IMR-90 (cell line): Measurements from ENCODE around the gene PIK3CB. TPM values are rescaled to one million over a fixed set of nuclear protein-coding genes. Genes with fewer than 3 reads are reported as not detected.

Experiments
- ATAC-seq: fragments of 200-7000 bp; cut with Tn5 transposase; 2 replicates; pipeline ENCODE4 v1.9.1; 2020; ENCODE audit warnings: low read depth, mild to moderate bottlenecking, moderate library complexity
- BruUV-seq: library from RNA; stranded (reverse); fragments of 400-500 nt; replicated peaks from 2 replicates; lab custom pipeline; 2021; lab: Mats Ljungman, UMichigan
- CTCF ChIA-PET: fragments of 300-600 bp; formaldehyde crosslinking; extraction: SDS; loops from one replicate; lab custom pipeline; 2021; ENCODE audit warnings: antibody characterized with exemption; lab: Yijun Ruan, JAX
- POLR2A ChIA-PET: fragments of 300-600 bp; sonication (Branson Sonifier 250); formaldehyde crosslinking; loops from one replicate; lab custom pipeline; 2022; ENCODE audit warnings: antibody characterized with exemption; ENCODE audit not compliant: unreplicated experiment; lab: Charles Lee
- DNase-seq: peaks from one replicate; pipeline ENCODE4 v3.0.0; 2013
- H2AFZ ChIP-seq: replicated peaks from 2 replicates; pipeline ENCODE3; 2013; ENCODE audit warnings: low read length, mild to moderate bottlenecking; ENCODE audit not compliant: poor library complexity
- H2AK5ac ChIP-seq: 2 replicates; pipeline ENCODE4 v1.6.1; 2013; ENCODE audit warnings: low read depth, low read length, inconsistent platforms
- H2AK9ac ChIP-seq: replicated peaks from 2 replicates; pipeline ENCODE3; 2013; ENCODE audit warnings: mild to moderate bottlenecking, low read depth, low read length, moderate library complexity; ENCODE audit not compliant: poor library complexity
- H2BK120ac ChIP-seq: 2 replicates; pipeline ENCODE4 v1.6.1; 2013; ENCODE audit warnings: low read depth, low read length, inconsistent platforms
- H2BK15ac ChIP-seq: 3 replicates; pipeline ENCODE4 v1.6.1; 2013; ENCODE audit warnings: low read depth, low read length, inconsistent platforms
- H2BK20ac ChIP-seq: 2 replicates; pipeline ENCODE4 v1.6.1; 2013; ENCODE audit warnings: low read depth, mild to moderate bottlenecking, inconsistent platforms, low read length, moderate library complexity
- H2BK5ac ChIP-seq: 2 replicates; pipeline ENCODE4 v1.6.1; 2013; ENCODE audit warnings: mild to moderate bottlenecking, low read depth, low read length, inconsistent platforms; ENCODE audit not compliant: poor library complexity, severe bottlenecking
- H3K14ac ChIP-seq: replicated peaks from 2 replicates; pipeline ENCODE4 v1.6.1; 2013; ENCODE audit warnings: low read depth, low read length, inconsistent platforms
- H3K18ac ChIP-seq: 2 replicates; pipeline ENCODE4 v1.6.1; 2013; ENCODE audit warnings: low read depth, low read length, control low read depth
- H3K23ac ChIP-seq: 2 replicates; pipeline ENCODE4 v1.6.1; 2013; ENCODE audit warnings: low read depth, low read length, inconsistent platforms
- H3K27ac ChIP-seq: 2 replicates; pipeline ENCODE4 v1.5.1; 2013; ENCODE audit warnings: mild to moderate bottlenecking, control low read depth, low read length; ENCODE audit not compliant: insufficient read depth
- H3K27me3 ChIP-seq: 2 replicates; pipeline ENCODE4 v1.6.1; 2013; ENCODE audit warnings: low read length; ENCODE audit not compliant: control insufficient read depth, insufficient read depth
- H3K36me3 ChIP-seq: 2 replicates; pipeline ENCODE4 v1.6.1; 2013; ENCODE audit warnings: low read length, mixed read lengths; ENCODE audit not compliant: control insufficient read depth, insufficient read depth
- H3K4ac ChIP-seq: 2 replicates; pipeline ENCODE4 v1.6.1; 2013; ENCODE audit warnings: low read depth, low read length, inconsistent platforms
- H3K4me1 ChIP-seq: 2 replicates; pipeline ENCODE4 v1.6.1; 2013; ENCODE audit warnings: low read length, mixed read lengths; ENCODE audit not compliant: control insufficient read depth, insufficient read depth
- H3K4me2 ChIP-seq: 2 replicates; pipeline ENCODE4 v1.6.1; 2013; ENCODE audit warnings: low read depth, mild to moderate bottlenecking, control low read depth, low read length, moderate library complexity
- H3K4me3 ChIP-seq: 2 replicates; pipeline ENCODE4 v1.5.1; 2013; ENCODE audit warnings: low read depth, mild to moderate bottlenecking, control low read depth, low read length, moderate library complexity; ENCODE audit not compliant: insufficient read depth
- H3K56ac ChIP-seq: 2 replicates; pipeline ENCODE4 v1.6.1; 2013; ENCODE audit warnings: low read length, inconsistent platforms; ENCODE audit not compliant: insufficient read depth; ENCODE audit errors: extremely low read depth
- H3K79me1 ChIP-seq, 2 experiments: 2 replicates each; pipeline ENCODE4 v1.6.1; 2013; ENCODE audit warnings: low read length in 2 of 2, inconsistent platforms in 1 of 2, low read depth in 1 of 2
- H3K9ac ChIP-seq: 2 replicates; pipeline ENCODE4 v1.6.1; 2013; ENCODE audit warnings: low read depth, low read length, control low read depth
- H3K9me1 ChIP-seq: 2 replicates; pipeline ENCODE4 v1.6.1; 2013; ENCODE audit warnings: low read length, inconsistent platforms; ENCODE audit not compliant: insufficient read depth
- H3K9me3 ChIP-seq: 2 replicates; pipeline ENCODE4 v1.6.1; 2013; ENCODE audit warnings: low read length; ENCODE audit not compliant: control insufficient read depth, insufficient read depth
- H4K20me1 ChIP-seq: 2 replicates; pipeline ENCODE4 v1.6.1; 2013; ENCODE audit warnings: low read length, inconsistent platforms; ENCODE audit not compliant: insufficient read depth
- H4K5ac ChIP-seq: 2 replicates; pipeline ENCODE4 v1.6.1; 2013; ENCODE audit warnings: mild to moderate bottlenecking, low read depth, low read length, control low read depth
- H4K8ac ChIP-seq, 2 experiments: 2 replicates each; pipeline ENCODE4 v1.6.1; 2013; ENCODE audit warnings: low read depth in 2 of 2, low read length in 2 of 2, control low read depth in 1 of 2, inconsistent platforms in 1 of 2
- H4K91ac ChIP-seq: 2 replicates; pipeline ENCODE4 v1.6.1; 2013; ENCODE audit warnings: low read depth, low read length, inconsistent platforms; ENCODE audit not compliant: insufficient read depth
- BHLHE40 ChIP-seq: fragments of 150-350 bp; IDR thresholded peaks from 2 replicates; pipeline ENCODE4 v1.6.1; 2016; ENCODE audit warnings: mild to moderate bottlenecking, low read depth, low read length
- CEBPB ChIP-seq: IDR thresholded peaks from 2 replicates; pipeline ENCODE4 v1.6.1; 2012; ENCODE audit warnings: low read depth, low read length, improper control_type of control experiment
- FOS ChIP-seq: fragments of 150-350 bp; IDR thresholded peaks from 2 replicates; pipeline ENCODE4 v1.6.1; 2016; ENCODE audit warnings: low read depth, low read length
- NFE2L2 ChIP-seq: fragments of 150-350 bp; IDR thresholded peaks from 2 replicates; pipeline ENCODE4 v1.6.1; 2016; ENCODE audit warnings: low read depth, mild to moderate bottlenecking, low read length
- POLR2A ChIP-seq: IDR thresholded peaks from 2 replicates; pipeline ENCODE4 v1.6.1; 2012; ENCODE audit warnings: mild to moderate bottlenecking, low read depth, low read length
- RCOR1 ChIP-seq: IDR thresholded peaks from 2 replicates; pipeline ENCODE4 v1.6.1; 2012; ENCODE audit warnings: mild to moderate bottlenecking, low read length, improper control_type of control experiment; ENCODE audit not compliant: insufficient replicate concordance
- RFX5 ChIP-seq: IDR thresholded peaks from 2 replicates; pipeline ENCODE4 v1.8.0; 2012; ENCODE audit warnings: low read depth, mild to moderate bottlenecking, low read length, moderate library complexity
- WGBS, 2 experiments: methylation state at CpG; one replicate each; pipeline versions ENCODE4 v1.1.5 to v1.1.7; 2013; ENCODE audit warnings: missing lambda C conversion rate in 2 of 2; ENCODE audit not compliant: insufficient read length in 1 of 2; ENCODE audit errors: extremely low coverage in 2 of 2; 5-methylcytosine and 5-hydroxymethylcytosine counted together
- dilution Hi-C: fragments of 300-500 bp; cut with HindIII; formaldehyde crosslinking; loops from one replicate; pipeline ENCODE4 v1.14.3; 2018; ENCODE audit warnings: low sequenced_read_pairs; ENCODE audit not compliant: unreplicated experiment
- in situ Hi-C: fragments of 300-500 bp; cut with MboI; formaldehyde crosslinking; loops from 3 replicates; pipeline ENCODE4 v1.14.3; 2019; ENCODE audit warnings: low sequenced_read_pairs, inconsistent platforms, mixed read lengths
- intact Hi-C: fragments of 100-400 bp; cut with micrococcal nuclease; formaldehyde crosslinking; loops from 2 replicates; pipeline ENCODE4 v1.10.0; 2022
- polyA plus RNA-seq, 3 experiments: library from polyadenylated mRNA; depleted of rRNA; stranded (reverse); fragments of >200 nt; gene quantifications; 2 replicates each; pipeline ENCODE4 v1.2.3, GENCODE V29; 2012; ENCODE audit warnings: low replicate concordance in 1 of 3
- total RNA-seq: library from RNA; depleted of rRNA; stranded (reverse); fragments of >200 nt; gene quantifications from 2 replicates; pipeline ENCODE4 v1.2.3, GENCODE V29; 2012

Gene PIK3CB
- total and polyA plus RNA-seq, 2 of the 4 experiments (the other 2 are of a cell fraction) = 6.3 to 6.8 TPM

DNA sequence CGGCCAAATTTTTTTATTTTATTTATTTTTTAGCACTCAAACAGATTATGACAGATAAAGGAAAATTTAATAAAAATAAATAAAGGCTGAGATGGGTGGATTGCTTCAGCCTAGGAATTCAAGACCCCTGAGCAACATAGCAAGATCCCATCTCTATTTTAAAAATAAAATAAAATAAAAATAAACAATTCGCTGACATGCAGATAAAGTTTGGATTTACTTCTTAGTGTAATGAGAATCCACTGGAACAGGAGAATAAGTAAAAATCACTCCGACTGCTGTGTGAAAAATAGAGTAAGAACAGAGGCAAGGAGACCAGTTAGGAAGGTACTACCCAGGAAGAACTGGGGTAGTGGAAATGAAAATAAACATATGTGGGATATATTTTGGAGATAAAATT, 5.6 kb downstream of the PIK3CB start:
- Histone ChIP-seq H3K9me3 (no peaks in the 10 kb centered on the region), H3K23ac (no peak overlapping the region), H2AK5ac (no peak overlapping the region), H2BK5ac (no peak overlapping the region), H3K18ac (no peak overlapping the region), H3K4ac (no peak overlapping the region), H3K14ac (no peak overlapping the region), H3K27me3 (no peaks in the 10 kb centered on the region), H2AFZ (no peak overlapping the region), H4K91ac (no peak overlapping the region), H4K20me1 (no peaks in the 10 kb centered on the region; the same call in 1 of the 2 replicates), H2BK120ac (no peak overlapping the region), H3K56ac (no peak overlapping the region), H3K36me3 (peaks cover 4% of the 10 kb centered on the region), H2BK15ac (no peak overlapping the region), H4K8ac (no peak overlapping the region), H4K5ac (no peak overlapping the region), H2BK20ac (no peak overlapping the region), H3K4me2 (no peak overlapping the region), H3K4me3 (no peak overlapping the region), H3K4me1 (peaks cover 2% of the 10 kb centered on the region), H3K9me1 (peaks cover 3% of the 10 kb centered on the region; the same call in 1 of the 2 replicates), H2AK9ac (no peak overlapping the region), H3K9ac (no peak overlapping the region), H3K27ac (no peak overlapping the region), H3K79me1 (peaks cover 30 to 67% of the 10 kb centered on the region in 2 experiments)
- BruUV-seq = no TSS peak
- intact Hi-C loops = no loop called here
- DNase-seq = no peak
- CTCF ChIA-PET = no interaction called here
- no peak for ATAC-seq
- dilution Hi-C loops = no loop called here
- POLR2A ChIA-PET = no interaction called here
- 80% methylated on average over 1 of the region's 3 CpGs; no CpG with 5 or more reads in 1 of the 2 experiments for WGBS, 2 experiments
- in situ Hi-C loops = no loop called here
- no peak for TF ChIP-seq RCOR1
- no peak for TF ChIP-seq CEBPB
- TF ChIP-seq BHLHE40 = no peak
- no peak for TF ChIP-seq RFX5
- TF ChIP-seq NFE2L2 = no peak
- no peak for TF ChIP-seq FOS
- TF ChIP-seq POLR2A = no peak
